GM12878 (cell line): Measurements from ENCODE around the gene GDI2. TPM values are rescaled to one million over a fixed set of nuclear protein-coding genes. Genes with fewer than 3 reads are reported as not detected.
"Not testable (repeated sequence)": the region's sequence is repeated elsewhere in the genome, so short reads cannot be mapped to it uniquely, and the experiment has no call there.

Source experiments
- ATAC-seq: fragments of 200-7000 bp; cut with Tn5 transposase; 3 replicates; pipeline ENCODE4 v1.9.1; 2020; ENCODE audit warnings: mild to moderate bottlenecking, moderate library complexity
- BruUV-seq: library from RNA; stranded (reverse); fragments of 400-500 nt; replicated peaks from 2 replicates; lab custom pipeline; 2021; lab: Mats Ljungman, UMichigan
- CTCF ChIA-PET: fragments of 300-600 bp; sonication (Branson Sonifier 250); formaldehyde crosslinking; extraction: SDS; loops from one replicate; lab custom pipeline; 2021; ENCODE audit warnings: inconsistent platforms; lab: Yijun Ruan, JAX
- POLR2A ChIA-PET: fragments of 350-600 bp; formaldehyde crosslinking; extraction: SDS; loops from one replicate; lab custom pipeline; 2021; ENCODE audit warnings: inconsistent platforms; lab: Charles Lee
- RAD21 ChIA-PET: fragments of 300-600 bp; sonication (Branson Sonifier 250); formaldehyde crosslinking; loops from one replicate; lab custom pipeline; 2023; ENCODE audit warnings: antibody characterized with exemption; ENCODE audit not compliant: unreplicated experiment; lab: Charles Lee
- SMC1A ChIA-PET: fragments of 300-600 bp; sonication (Branson Sonifier 250); formaldehyde crosslinking; loops from one replicate; lab custom pipeline; 2023; ENCODE audit not compliant: unreplicated experiment, uncharacterized antibody; lab: Charles Lee
- DNase-seq: peaks from one replicate; pipeline ENCODE4 v3.0.0-alpha.2; 2011; ENCODE audit warnings: low read depth, low spot score
- FAIRE-seq: peaks from 3 replicates; lab custom pipeline; 2011; peaks lifted over from hg19 to GRCh38; lab: Jason Lieb, UNC
- H2AFZ ChIP-seq: 2 replicates; pipeline ENCODE4 v1.6.0; 2011; ENCODE audit warnings: low read depth, low read length, control low read depth; ENCODE audit not compliant: control insufficient read depth
- H3K27ac ChIP-seq: 2 replicates; pipeline ENCODE4 v1.5.1; 2011; ENCODE audit warnings: control low read depth; ENCODE audit not compliant: control insufficient read depth, insufficient read depth
- H3K27me3 ChIP-seq, 2 experiments: replicated peaks in 1 of 2; 2 replicates each; pipeline versions ENCODE4 v1.6.0 to v1.6.1; 2011; ENCODE audit warnings: low read length in 1 of 2; ENCODE audit not compliant: control insufficient read depth in 2 of 2, insufficient read depth in 2 of 2
- H3K36me3 ChIP-seq, 2 experiments: 2 replicates each; pipeline ENCODE4 v1.5.1; 2011; ENCODE audit warnings: low read length in 1 of 2; ENCODE audit not compliant: control insufficient read depth in 2 of 2, insufficient read depth in 2 of 2
- H3K4me1 ChIP-seq: 2 replicates; pipeline ENCODE4 v1.6.1; 2011; ENCODE audit warnings: mild to moderate bottlenecking, low read length, moderate library complexity, mixed read lengths; ENCODE audit not compliant: control insufficient read depth, insufficient read depth
- H3K4me2 ChIP-seq: 2 replicates; pipeline ENCODE4 v1.6.0; 2011; ENCODE audit warnings: control low read depth; ENCODE audit not compliant: control insufficient read depth, insufficient read depth
- H3K4me3 ChIP-seq: fragments of 200-600 bp; sonication (generic); 2 replicates; pipeline ENCODE4 v1.5.1; 2016
- H3K79me2 ChIP-seq: 2 replicates; pipeline ENCODE4 v1.6.0; 2011; ENCODE audit warnings: low read length; ENCODE audit not compliant: control insufficient read depth, insufficient read depth
- H3K9ac ChIP-seq: 2 replicates; pipeline ENCODE4 v1.8.0; 2011; ENCODE audit warnings: low read length, control low read depth, mixed read lengths; ENCODE audit not compliant: control insufficient read depth, insufficient read depth
- H3K9me3 ChIP-seq: replicated peaks from 3 replicates; pipeline ENCODE4 v1.5.1; 2011; ENCODE audit warnings: mild to moderate bottlenecking, low read length; ENCODE audit not compliant: control insufficient read depth, insufficient read depth
- H4K20me1 ChIP-seq: 2 replicates; pipeline ENCODE4 v1.6.0; 2011; ENCODE audit not compliant: control insufficient read depth, insufficient read depth
- HDAC2 ChIP-seq: fragments of 200-600 bp; sonication (generic); IDR thresholded peaks from 2 replicates; pipeline ENCODE4 v1.6.1; 2017
- PAX5 ChIP-seq: IDR thresholded peaks from 2 replicates; pipeline ENCODE4 v1.6.1; 2011; ENCODE audit warnings: low read depth, low read length, borderline replicate concordance
- WGBS: methylation state at CpG from one replicate; pipeline ENCODE4 v1.1.6; 2016; ENCODE audit warnings: low lambda C conversion rate; ENCODE audit not compliant: insufficient replicate concordance, insufficient coverage; ENCODE audit errors: missing lambda C conversion rate; 5-methylcytosine and 5-hydroxymethylcytosine counted together
- in situ Hi-C: fragments of 300-500 bp; cut with MboI; formaldehyde crosslinking; loops from 9 replicates; pipeline ENCODE4 v1.14.3; 2018; ENCODE audit warnings: mixed read lengths
- intact Hi-C: fragments of 100-400 bp; cut with micrococcal nuclease; formaldehyde crosslinking; loops from one replicate; pipeline ENCODE4 v1.14.2; 2022; ENCODE audit not compliant: unreplicated experiment
- polyA plus RNA-seq, 11 experiments: library from polyadenylated mRNA; depleted of rRNA in 4 of 11; unstranded in 6 of 11; stranded (reverse) in 5 of 11; fragments of >200 nt; fragmentation: Nextera tagmentation in 4 of 11; fragmentation: Illumina TruSeq in 1 of 11; extraction: Ambion mirVana in 4 of 11; extraction: Trizol in 1 of 11; gene quantifications; 1 replicate in 1 of 11; 2 replicates in 10 of 11; pipeline versions ENCODE4 v1.2.1 to v1.2.3, GENCODE V29; 2011 to 2016; ENCODE audit warnings: inconsistent platforms in 2 of 11, missing spikeins in 2 of 11, low read depth in 1 of 11
- total RNA-seq, 4 experiments: library from RNA; depleted of rRNA in 3 of 4; stranded (reverse); fragments of >200 nt in 3 of 4; fragmentation: Illumina TruSeq in 1 of 4; extraction: Trizol in 1 of 4; gene quantifications; 2 replicates each; pipeline versions ENCODE4 v1.2.1 to v1.2.3, GENCODE V29; 2013 to 2021
- TF ChIP-seq, protein P1 (sequence below): IDR thresholded peaks from 2 replicates; pipeline ENCODE4 v1.6.1; 2012; ENCODE audit warnings: mild to moderate bottlenecking, low read depth, low read length

GDI2 gene
- total and polyA plus RNA-seq, 10 of the 15 experiments (the other 5 are each of a cell fraction or from before 2014, with no cell fraction given) = 261 to 395 (median 276) TPM

DNA sequence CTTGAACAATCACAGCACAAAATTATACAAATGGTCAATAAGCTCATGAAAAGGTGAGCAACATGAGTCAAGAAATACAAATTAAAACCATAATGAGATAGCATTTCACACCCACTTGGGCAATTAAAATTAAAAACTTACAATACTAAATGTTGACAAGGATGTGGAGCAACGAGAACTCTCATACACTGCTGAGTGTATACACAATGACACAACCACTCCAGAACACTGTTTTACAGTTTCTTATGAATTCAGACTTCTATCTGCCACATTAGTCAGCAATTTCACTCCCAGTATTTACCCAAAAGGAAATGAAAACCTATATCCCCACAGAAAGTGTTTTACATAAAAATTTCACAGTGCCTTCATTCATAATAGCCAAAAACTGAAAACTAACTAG lies 31.1 kb downstream of the GDI2 start:
- FAIRE-seq = no peak
- ChIA-PET CTCF (no interaction called here), POLR2A (no interaction called here), SMC1A (interaction anchor here (0.9 to 1.3 kb wide), 3 partner anchors 25 to 28 kb away, joined by 3 read pairs; no protein-coding TSS in a partner anchor), RAD21 (interaction anchor here (2.0 kb wide), 1 partner anchor 58 kb away, joined by 7 read pairs; no protein-coding TSS in a partner anchor)
- 50% methylated on average over 1 of the region's 1 CpG for WGBS
- peaks cover 9 to 39% of the 10 kb centered on the region in 2 experiments for H3K36me3 ChIP-seq
- in situ Hi-C loops (no loop called here), intact Hi-C loops (no loop called here)
- H3K9ac ChIP-seq = no peak overlapping the region
- no peaks in the 10 kb centered on the region for H3K4me1 ChIP-seq
- H3K9me3 ChIP-seq = peaks cover 2% of the 10 kb centered on the region; the same call in 2 of the 3 replicates
- no peak overlapping the region for H3K4me3 ChIP-seq
- H3K79me2 ChIP-seq = peaks cover 37% of the 10 kb centered on the region
- no peak overlapping the region for H3K4me2 ChIP-seq
- H3K27ac ChIP-seq = no peak overlapping the region
- no peak for DNase-seq
- BruUV-seq = no TSS peak
- H3K27me3 ChIP-seq = no peaks in the 10 kb centered on the region
- H2AFZ ChIP-seq = no peak overlapping the region
- peak; percentile 38; the same call in 1 of the 3 replicates for ATAC-seq
- TF ChIP-seq, protein P1, sequence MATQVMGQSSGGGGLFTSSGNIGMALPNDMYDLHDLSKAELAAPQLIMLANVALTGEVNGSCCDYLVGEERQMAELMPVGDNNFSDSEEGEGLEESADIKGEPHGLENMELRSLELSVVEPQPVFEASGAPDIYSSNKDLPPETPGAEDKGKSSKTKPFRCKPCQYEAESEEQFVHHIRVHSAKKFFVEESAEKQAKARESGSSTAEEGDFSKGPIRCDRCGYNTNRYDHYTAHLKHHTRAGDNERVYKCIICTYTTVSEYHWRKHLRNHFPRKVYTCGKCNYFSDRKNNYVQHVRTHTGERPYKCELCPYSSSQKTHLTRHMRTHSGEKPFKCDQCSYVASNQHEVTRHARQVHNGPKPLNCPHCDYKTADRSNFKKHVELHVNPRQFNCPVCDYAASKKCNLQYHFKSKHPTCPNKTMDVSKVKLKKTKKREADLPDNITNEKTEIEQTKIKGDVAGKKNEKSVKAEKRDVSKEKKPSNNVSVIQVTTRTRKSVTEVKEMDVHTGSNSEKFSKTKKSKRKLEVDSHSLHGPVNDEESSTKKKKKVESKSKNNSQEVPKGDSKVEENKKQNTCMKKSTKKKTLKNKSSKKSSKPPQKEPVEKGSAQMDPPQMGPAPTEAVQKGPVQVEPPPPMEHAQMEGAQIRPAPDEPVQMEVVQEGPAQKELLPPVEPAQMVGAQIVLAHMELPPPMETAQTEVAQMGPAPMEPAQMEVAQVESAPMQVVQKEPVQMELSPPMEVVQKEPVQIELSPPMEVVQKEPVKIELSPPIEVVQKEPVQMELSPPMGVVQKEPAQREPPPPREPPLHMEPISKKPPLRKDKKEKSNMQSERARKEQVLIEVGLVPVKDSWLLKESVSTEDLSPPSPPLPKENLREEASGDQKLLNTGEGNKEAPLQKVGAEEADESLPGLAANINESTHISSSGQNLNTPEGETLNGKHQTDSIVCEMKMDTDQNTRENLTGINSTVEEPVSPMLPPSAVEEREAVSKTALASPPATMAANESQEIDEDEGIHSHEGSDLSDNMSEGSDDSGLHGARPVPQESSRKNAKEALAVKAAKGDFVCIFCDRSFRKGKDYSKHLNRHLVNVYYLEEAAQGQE = no peak
- no peak for TF ChIP-seq HDAC2
- H4K20me1 ChIP-seq = no peaks in the 10 kb centered on the region

DNA sequence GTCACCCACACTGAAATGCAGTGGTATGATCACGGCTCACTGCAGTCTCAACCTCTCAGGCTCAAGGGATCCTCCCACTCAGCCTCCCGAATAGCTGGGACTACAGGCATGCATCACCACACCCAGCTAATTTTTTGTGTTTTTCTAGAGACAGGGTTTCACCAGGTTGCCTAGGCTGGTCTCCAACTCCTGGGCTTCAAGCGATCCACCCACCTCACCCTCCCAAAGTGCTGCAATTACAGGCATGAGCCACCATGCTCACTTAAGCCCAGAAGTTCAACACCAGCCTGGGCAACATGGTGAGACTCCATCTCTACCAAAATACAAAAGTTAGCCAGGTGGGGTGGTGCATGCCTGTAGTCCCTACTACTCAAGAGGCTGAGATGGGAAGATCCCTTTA lies 33.5 kb downstream of the GDI2 start:
- FAIRE-seq = no peak
- H4K20me1 ChIP-seq = peaks cover 3% of the 10 kb centered on the region; the same call in 1 of the 2 replicates

DNA sequence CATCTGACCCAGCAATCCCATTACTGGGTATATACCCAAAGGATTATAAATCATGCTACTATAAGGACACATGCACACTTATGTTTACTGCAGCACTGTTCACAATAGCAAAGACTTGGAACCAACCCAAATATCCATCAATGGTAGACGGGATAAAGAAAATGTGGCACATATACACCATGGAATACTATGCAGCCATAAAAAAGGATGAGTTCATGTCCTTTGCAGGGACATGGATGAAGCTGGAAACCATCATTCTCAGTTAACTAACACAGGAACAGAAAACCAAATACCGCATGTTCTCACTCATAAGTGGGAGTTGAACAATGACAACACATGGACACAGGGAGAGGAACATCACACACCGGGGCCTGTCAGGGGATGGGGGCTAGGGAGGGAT lies 35.5 kb downstream of the GDI2 start:
- not testable (repeated sequence) for BruUV-seq

More for the DNA sequence above, 33.5 kb downstream of the GDI2 start:
- ChIA-PET CTCF (no interaction called here), RAD21 (no interaction called here), SMC1A (interaction anchor here (1.1 kb wide), 1 partner anchor 30 kb away, joined by 3 read pairs; no protein-coding TSS in a partner anchor), POLR2A (interaction anchor here (0.7 kb wide), 1 partner anchor 10 kb away, joined by 4 read pairs; no protein-coding TSS in a partner anchor)
- 29% methylated on average over 3 of the region's 3 CpGs for WGBS
- ATAC-seq = no peak
- Histone ChIP-seq H3K4me1 (no peaks in the 10 kb centered on the region), H3K4me3 (no peak overlapping the region), H3K9me3 (peaks cover 2% of the 10 kb centered on the region; the same call in 2 of the 3 replicates), H3K79me2 (peaks cover 54% of the 10 kb centered on the region), H3K4me2 (no peak overlapping the region), H3K27ac (no peak overlapping the region), H3K36me3 (peaks cover 16 to 32% of the 10 kb centered on the region in 2 experiments; a peak in 3 of 4 replicates), H3K9ac (no peak overlapping the region), H2AFZ (no peak overlapping the region), H3K27me3 (no peaks in the 10 kb centered on the region)
- no peak for TF ChIP-seq PAX5
- no peak for DNase-seq
- no TSS peak for BruUV-seq
- intact Hi-C loops = no loop called here
- in situ Hi-C loops = no loop called here

More for the DNA sequence above, 35.5 kb downstream of the GDI2 start:
- ATAC-seq, in situ Hi-C loops, H4K20me1 ChIP-seq, POLR2A ChIA-PET, H3K4me2 ChIP-seq, H3K9ac ChIP-seq, H3K4me3 ChIP-seq, RAD21 ChIA-PET, H3K4me1 ChIP-seq, FAIRE-seq, H3K9me3 ChIP-seq, intact Hi-C loops, H2AFZ ChIP-seq, CTCF ChIA-PET, H3K27me3 ChIP-seq, H3K27ac ChIP-seq, DNase-seq: not testable (repeated sequence)
- peaks cover 16 to 23% of the 10 kb centered on the region in 2 experiments for H3K36me3 ChIP-seq
- H3K79me2 ChIP-seq = peaks cover 52% of the 10 kb centered on the region
- SMC1A ChIA-PET = interaction anchor here (2.3 kb wide), 1 partner anchor 29 kb away, joined by 8 read pairs; no protein-coding TSS in a partner anchor
- WGBS = 79% methylated on average over 3 of the region's 3 CpGs
